Thymus (tissue), 11 donors: ENCODE measurements around the gene PTPA. TPM values are rescaled to one million over a fixed set of nuclear protein-coding genes. Genes with fewer than 3 reads are reported as not detected.

ENCODE experiments used
- DNase-seq, 9 donors: peaks; one replicate each; pipeline ENCODE4 v3.0.0-alpha.2; 2013; ENCODE audit warnings: low spot score in 9 of 9, low read depth in 6 of 9, missing footprints in 1 of 9
- H3K27ac ChIP-seq, 2 donors: one replicate each; pipeline ENCODE4 v1.5.1; 2013; ENCODE audit warnings: control low read depth in 1 of 2, low read depth in 1 of 2, low read length in 1 of 2, mild to moderate bottlenecking in 1 of 2, moderate library complexity in 1 of 2
- H3K27me3 ChIP-seq, 2 donors: one replicate each; pipeline ENCODE4 v1.5.1; 2013; ENCODE audit warnings: low read length in 1 of 2; ENCODE audit not compliant: control insufficient read depth in 2 of 2, insufficient read depth in 1 of 2
- H3K36me3 ChIP-seq, 2 donors: one replicate each; pipeline ENCODE4 v1.5.1; 2013; ENCODE audit warnings: low read length in 1 of 2, mild to moderate bottlenecking in 1 of 2, moderate library complexity in 1 of 2; ENCODE audit not compliant: control insufficient read depth in 2 of 2, insufficient read depth in 2 of 2
- H3K4me1 ChIP-seq, 2 donors: one replicate each; pipeline ENCODE4 v1.5.1; 2013; ENCODE audit warnings: low read length in 2 of 2; ENCODE audit not compliant: control insufficient read depth in 2 of 2, insufficient read depth in 2 of 2
- H3K4me3 ChIP-seq, 2 donors: one replicate each; pipeline ENCODE4 v1.5.1; 2013; ENCODE audit warnings: low read length in 2 of 2, control low read depth in 1 of 2, mild to moderate bottlenecking in 1 of 2
- H3K9me3 ChIP-seq, 2 donors: one replicate each; pipeline ENCODE4 v1.5.1; 2013; ENCODE audit warnings: low read length in 1 of 2, mild to moderate bottlenecking in 1 of 2; ENCODE audit not compliant: control insufficient read depth in 2 of 2, insufficient read depth in 1 of 2
- WGBS: extraction: QIAGEN DNeasy Blood & Tissue Kit; methylation state at CpG from one replicate; pipeline ENCODE4 v1.1.7; 2013; 5-methylcytosine and 5-hydroxymethylcytosine counted together
- polyA plus RNA-seq: library from polyadenylated mRNA; stranded (reverse); fragments of 200-250 nt; gene quantifications from one replicate; pipeline ENCODE4 v1.2.3, GENCODE V29; 2013
- total RNA-seq: library from RNA; stranded (reverse); fragments of 120-200 nt; gene quantifications from one replicate; pipeline ENCODE4 v1.2.4, GENCODE V29; 2013
- donor health status: healthy.

Gene PTPA
- total and polyA plus RNA-seq, 2 donors: 68.3 to 70.1 TPM

DNA sequence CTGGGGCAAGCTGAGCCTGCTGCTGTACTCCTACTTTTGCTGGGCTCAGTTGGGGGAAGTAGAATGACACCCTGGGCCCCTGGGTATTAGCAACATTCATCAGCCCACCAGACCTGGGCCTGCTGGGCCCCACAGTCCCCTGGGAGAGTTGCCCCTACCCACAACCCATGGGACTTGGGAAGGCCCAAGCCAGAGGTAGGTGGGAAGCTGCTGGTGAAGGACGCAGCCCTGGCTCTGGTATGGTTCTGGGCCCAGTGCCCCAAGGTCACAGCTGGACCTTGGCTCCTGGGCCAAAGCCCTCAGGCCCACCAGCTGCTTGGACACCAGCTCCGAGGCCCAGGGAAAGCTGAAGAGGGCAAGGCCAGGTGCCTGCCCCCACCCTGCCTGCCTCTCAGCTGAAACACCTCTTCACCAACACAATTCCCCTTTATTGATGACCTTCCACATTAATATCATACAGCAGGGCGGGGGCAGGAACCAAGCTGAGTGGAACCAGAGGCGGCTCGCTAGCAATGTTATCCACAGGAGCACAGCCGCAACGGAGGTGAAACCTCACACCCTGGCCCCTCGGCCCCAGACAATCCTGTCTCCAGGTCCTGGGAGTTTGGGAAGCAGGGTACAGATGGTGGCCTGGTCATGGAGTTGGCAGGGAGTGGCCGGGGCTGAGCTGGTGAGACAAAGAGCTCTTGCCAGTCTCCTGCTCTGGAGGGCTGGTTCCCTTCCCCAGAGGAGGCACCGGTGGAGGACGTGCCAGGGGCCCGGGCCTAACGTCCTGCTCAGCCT lies 16.6 kb upstream of the PTPA start:
- Histone ChIP-seq H3K4me3 (no peak overlapping the region), H3K9me3 (peaks cover 0 to 1% of the 10 kb centered on the region in 2 donors), H3K36me3 (peaks cover 11 to 19% of the 10 kb centered on the region in 2 donors), H3K4me1 (no peaks in the 10 kb centered on the region), H3K27me3 (no peaks in the 10 kb centered on the region), H3K27ac (no peak overlapping the region)
- 97% methylated on average over 13 of the region's 13 CpGs for WGBS
- DNase-seq: no peak

DNA sequence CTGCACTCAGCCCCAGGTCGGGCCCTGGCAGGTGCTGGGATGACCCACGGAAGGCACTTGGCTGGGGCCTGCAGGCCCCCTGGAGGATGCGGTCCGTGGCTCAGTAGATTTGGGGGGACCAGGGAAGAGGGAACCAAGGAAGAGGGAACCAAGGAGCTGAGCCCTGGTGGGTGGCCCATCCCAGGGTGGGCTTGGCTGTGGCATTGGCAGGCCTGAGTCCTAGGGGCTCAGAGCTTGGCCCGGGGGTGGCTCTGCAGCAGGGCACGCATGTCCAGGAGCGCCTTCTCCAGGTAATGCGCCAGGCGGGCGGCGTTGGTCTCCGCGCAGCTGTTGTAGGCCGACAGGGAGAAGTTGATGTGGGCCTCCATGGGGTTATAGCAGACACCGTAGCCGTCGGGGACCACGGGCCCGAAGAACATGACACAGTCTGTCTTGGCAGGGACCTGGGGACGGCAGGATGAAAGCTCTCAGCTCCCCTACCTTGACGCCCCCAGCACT lies 16.0 kb upstream of the PTPA start:
- whole genome bisulfite sequencing: 98% methylated on average over 21 of the region's 21 CpGs
- Histone ChIP-seq H3K36me3 (peaks cover 5 to 13% of the 10 kb centered on the region in 2 donors), H3K9me3 (peaks cover 0 to 1% of the 10 kb centered on the region in 2 donors), H3K27me3 (no peaks in the 10 kb centered on the region), H3K4me3 (no peak overlapping the region), H3K27ac (no peak overlapping the region), H3K4me1 (no peaks in the 10 kb centered on the region)
- no peak for DNase-seq

DNA sequence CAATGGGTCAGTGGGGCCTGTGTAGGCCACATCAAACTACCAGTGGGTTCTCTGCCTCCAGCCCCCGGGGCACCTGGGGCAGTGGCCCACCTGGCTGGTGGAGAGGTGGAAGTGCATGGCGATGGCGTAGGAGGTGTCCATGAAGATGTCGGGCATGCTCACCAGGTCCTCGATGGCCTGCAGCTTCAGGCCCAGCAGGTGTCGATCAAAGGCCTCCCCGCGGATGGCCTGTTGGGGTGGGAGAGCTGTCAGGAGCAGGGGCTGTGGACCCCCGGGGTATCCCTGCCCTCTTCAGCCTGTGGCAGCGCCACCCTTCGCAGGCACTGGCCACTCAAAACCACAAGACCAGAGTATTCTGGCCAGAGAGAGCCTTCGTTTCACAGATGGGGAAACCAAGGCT lies 15.3 kb upstream of the PTPA start:
- no peaks in the 10 kb centered on the region for H3K4me1 ChIP-seq
- H3K36me3 ChIP-seq: peaks cover 0 to 7% of the 10 kb centered on the region in 2 donors
- H3K27ac ChIP-seq: no peak overlapping the region
- H3K27me3 ChIP-seq: no peaks in the 10 kb centered on the region
- peaks cover 0 to 1% of the 10 kb centered on the region in 2 donors for H3K9me3 ChIP-seq
- no peak for DNase-seq
- H3K4me3 ChIP-seq: no peak overlapping the region
- 97% methylated on average over 12 of the region's 12 CpGs for WGBS

DNA sequence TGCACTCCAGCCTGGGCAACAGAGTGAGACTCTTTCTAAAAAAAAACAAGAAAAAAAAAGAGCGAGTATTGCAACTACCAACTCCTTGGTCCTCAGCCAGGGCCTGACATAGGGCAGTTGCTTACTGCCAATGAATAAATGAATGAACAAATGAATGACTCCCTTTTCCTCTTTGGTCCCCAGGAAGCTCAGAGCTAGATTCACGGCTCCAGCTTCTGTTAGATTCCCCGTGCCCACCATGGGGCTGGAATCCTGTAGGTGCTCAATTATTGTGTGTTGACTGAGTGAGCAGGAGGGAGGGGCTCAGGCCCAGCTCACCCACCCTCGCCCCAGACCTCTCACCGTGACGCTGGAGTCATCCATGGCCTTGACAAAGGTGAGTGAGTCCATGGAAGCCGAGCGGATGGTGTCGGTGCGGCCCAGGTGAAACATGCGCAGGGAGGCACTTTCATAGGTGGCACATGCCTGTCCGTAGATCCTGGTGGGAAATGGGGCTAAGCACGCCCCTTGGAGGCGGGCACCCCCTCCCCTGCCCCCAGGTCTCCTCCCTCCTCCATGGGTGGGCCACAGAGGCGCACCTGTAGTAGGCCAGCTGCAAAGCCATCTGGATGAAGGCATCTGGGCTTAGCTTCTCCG lies 13.4 kb upstream of the PTPA start:
- H3K36me3 ChIP-seq: peaks cover 0 to 7% of the 10 kb centered on the region in 2 donors

DNA sequence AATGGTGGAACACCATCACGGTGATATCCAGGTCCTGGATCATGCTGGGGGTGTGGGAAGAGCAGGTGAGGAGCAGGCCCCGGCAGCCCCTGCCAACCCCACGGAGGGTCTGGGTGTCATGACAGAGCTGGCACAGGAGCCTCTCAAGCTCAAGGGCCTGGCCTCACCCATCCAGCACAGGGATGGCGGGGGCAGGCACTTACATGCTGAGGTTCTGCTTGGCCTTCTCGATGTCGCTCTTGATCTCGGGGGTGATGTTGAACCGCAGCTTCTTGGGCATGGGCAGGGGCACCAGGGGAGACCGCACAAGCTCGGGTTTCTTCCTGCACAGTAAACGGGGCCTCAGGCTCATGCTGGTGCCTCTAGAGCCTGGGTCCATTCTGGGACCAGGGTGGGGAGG lies 12.9 kb upstream of the PTPA start:
- Histone ChIP-seq H3K27ac (no peak overlapping the region), H3K4me1 (peaks cover 0 to 3% of the 10 kb centered on the region in 2 donors), H3K36me3 (peaks cover 0 to 7% of the 10 kb centered on the region in 2 donors), H3K27me3 (no peaks in the 10 kb centered on the region), H3K9me3 (peaks cover 0 to 1% of the 10 kb centered on the region in 2 donors), H3K4me3 (no peak overlapping the region)
- 96% methylated on average over 11 of the region's 11 CpGs for WGBS
- no peak for DNase-seq

More for the DNA sequence above, 13.4 kb upstream of the PTPA start:
- DNase-seq: no peak
- Histone ChIP-seq H3K27me3 (no peaks in the 10 kb centered on the region), H3K9me3 (peaks cover 0 to 1% of the 10 kb centered on the region in 2 donors), H3K4me3 (no peak overlapping the region), H3K27ac (no peak overlapping the region), H3K4me1 (no peaks in the 10 kb centered on the region)
- 97% methylated on average over 16 of the region's 16 CpGs for WGBS

DNA sequence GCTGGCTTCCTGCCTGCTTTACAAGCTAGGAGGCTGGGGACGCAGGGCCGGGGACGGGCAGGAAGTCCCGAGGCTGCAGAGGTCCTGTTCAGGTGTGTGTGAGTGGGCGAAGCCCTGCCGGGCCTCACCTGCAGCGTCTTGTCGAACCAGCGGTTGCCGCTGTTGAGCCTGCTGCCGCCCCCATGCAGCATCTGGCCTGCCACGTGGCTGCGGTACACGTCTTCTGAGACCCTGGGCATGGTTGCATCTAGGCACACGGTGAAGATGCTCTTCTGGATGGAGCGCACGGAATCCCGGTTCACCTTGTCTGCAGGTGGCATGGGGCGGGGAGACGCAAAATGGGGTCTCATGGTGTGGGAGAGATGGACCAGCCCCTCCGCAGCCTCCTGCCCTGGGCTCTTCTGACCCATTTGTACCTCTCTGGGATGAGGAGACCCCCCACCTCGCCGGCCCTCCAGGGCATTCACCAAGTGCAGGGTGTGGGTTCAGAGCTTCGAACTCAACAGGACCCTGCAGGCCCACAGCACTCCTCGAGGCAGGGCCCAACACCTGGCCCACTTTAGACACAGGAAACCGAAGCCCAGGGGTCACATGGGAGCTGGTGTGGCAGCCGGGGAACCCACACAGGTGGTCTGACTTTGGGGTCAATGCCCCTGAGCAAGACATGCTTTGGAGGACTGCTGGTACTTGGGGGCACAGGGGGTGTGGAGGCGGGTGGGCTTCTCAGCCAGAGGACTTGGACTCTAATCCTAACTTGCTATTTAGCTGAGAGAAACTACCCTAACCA lies 10.6 kb upstream of the PTPA start:
- 84% methylated on average over 28 of the region's 28 CpGs for WGBS
- no peak for DNase-seq
- H3K27ac ChIP-seq: no peak overlapping the region
- peaks cover 0 to 5% of the 10 kb centered on the region in 2 donors for H3K4me1 ChIP-seq
- no peak overlapping the region for H3K4me3 ChIP-seq
- H3K27me3 ChIP-seq: no peaks in the 10 kb centered on the region
- peaks cover 0 to 1% of the 10 kb centered on the region in 2 donors for H3K36me3 ChIP-seq
- peaks cover 0 to 1% of the 10 kb centered on the region in 2 donors for H3K9me3 ChIP-seq

DNA sequence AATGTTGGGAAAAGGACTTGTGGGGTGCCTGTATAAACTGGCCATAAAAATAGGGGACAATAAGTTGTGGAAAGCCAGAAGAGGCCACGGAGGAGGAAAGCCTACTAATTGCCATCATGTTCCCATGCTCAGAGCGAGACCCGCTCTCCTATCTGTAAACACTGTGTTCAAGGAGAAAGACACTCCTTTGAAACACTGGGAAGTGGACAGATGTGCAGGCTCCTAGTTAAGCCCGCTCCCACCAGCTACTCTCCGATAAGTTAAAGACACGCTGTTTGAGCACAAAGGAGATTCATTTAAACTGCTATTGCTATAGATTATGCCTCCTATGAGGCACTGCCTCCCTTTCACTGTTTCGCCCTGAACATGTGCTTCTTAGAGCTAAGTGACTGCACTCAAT lies 9.9 kb upstream of the PTPA start:
- no peaks in the 10 kb centered on the region for H3K36me3 ChIP-seq
- H3K4me1 ChIP-seq: peaks cover 0 to 5% of the 10 kb centered on the region in 2 donors
- DNase-seq: no peak
- peaks cover 0 to 1% of the 10 kb centered on the region in 2 donors for H3K9me3 ChIP-seq
- H3K4me3 ChIP-seq: no peak overlapping the region
- no peak overlapping the region for H3K27ac ChIP-seq
- H3K27me3 ChIP-seq: no peaks in the 10 kb centered on the region
- 97% methylated on average over 7 of the region's 7 CpGs for WGBS

DNA sequence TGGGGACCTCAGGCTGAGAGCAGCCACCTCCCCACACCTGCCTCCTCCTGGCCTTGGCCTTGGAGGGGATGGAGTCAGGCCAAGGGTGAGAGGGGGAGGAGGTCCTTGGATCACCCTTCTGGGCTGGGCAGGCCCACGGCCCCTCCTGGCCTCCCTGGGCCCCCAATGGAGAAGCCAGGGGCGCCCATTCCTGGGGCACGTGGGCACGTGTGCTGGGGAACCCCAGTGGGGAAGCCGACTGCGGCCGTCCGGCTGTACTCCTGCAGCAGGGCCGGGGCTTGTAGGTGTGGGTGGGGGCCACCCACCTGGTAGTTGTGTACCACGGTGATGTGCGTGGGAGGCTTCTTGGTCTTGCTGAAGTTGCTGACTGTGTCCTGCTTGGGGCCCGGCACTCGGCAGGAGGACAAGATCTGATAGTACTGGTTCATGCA lies 9.1 kb upstream of the PTPA start:
- no peaks in the 10 kb centered on the region for H3K9me3 ChIP-seq
- H3K27ac ChIP-seq: no peak overlapping the region
- H3K27me3 ChIP-seq: no peaks in the 10 kb centered on the region
- WGBS: 98% methylated on average over 13 of the region's 13 CpGs
- no peak overlapping the region for H3K4me3 ChIP-seq
- no peaks in the 10 kb centered on the region for H3K36me3 ChIP-seq
- no peak for DNase-seq
- H3K4me1 ChIP-seq: peaks cover 0 to 5% of the 10 kb centered on the region in 2 donors
